Stimulated activated CD8-positive, alpha-beta memory T cell treated with anti-CD3 and anti-CD28 coated beads, Interleukin-7, amount 100 ng/mL, for 48 hours (primary cell): ENCODE results near the gene PIP5K1B.

Experiments
- DNase-seq, 2 donors: peaks; one replicate each; pipeline ENCODE4 v3.0.0-alpha.2; 2020; ENCODE audit warnings: low read depth in 1 of 2; ENCODE audit errors: extremely low read depth in 1 of 2

Gene PIP5K1B

GRCh38 chr9:68896486-68896885 is 191.4 kb downstream of the PIP5K1B start:
- DNase-seq: no peak

GRCh38 chr9:68897577-68898145 is 192.6 kb downstream of the PIP5K1B start:
- no peak for DNase-seq

- DNase-seq: no peak
Measured at GRCh38 chr9:68898781-68899439, 193.9 kb downstream of the PIP5K1B start.

- no peak for DNase-seq
Measured at GRCh38 chr9:68904454-68904853, 199.4 kb downstream of the PIP5K1B start.

GRCh38 chr9:68905129-68905528 is 200.1 kb downstream of the PIP5K1B start:
- no peak for DNase-seq

GRCh38 chr9:68907910-68908309 is 202.9 kb downstream of the PIP5K1B start:
- DNase-seq: no peak

- no peak for DNase-seq
Measured at GRCh38 chr9:68912561-68912960, 207.5 kb downstream of the PIP5K1B start.

GRCh38 chr9:68913054-68913453 is 208.0 kb downstream of the PIP5K1B start:
- no peak for DNase-seq

GRCh38 chr9:68914751-68915150 is 209.7 kb downstream of the PIP5K1B start:
- DNase-seq: no peak

- no peak for DNase-seq
Measured at GRCh38 chr9:68919661-68920060, 214.6 kb downstream of the PIP5K1B start.

GRCh38 chr9:68920921-68921320 is 215.9 kb downstream of the PIP5K1B start:
- DNase-seq: no peak

GRCh38 chr9:68923480-68923879 is 218.4 kb downstream of the PIP5K1B start:
- no peak for DNase-seq

- no peak for DNase-seq
Measured at GRCh38 chr9:68925175-68925574, 220.1 kb downstream of the PIP5K1B start.

GRCh38 chr9:68927165-68927564 is 222.1 kb downstream of the PIP5K1B start:
- DNase-seq: no peak

GRCh38 chr9:68931821-68932220 is 226.8 kb downstream of the PIP5K1B start:
- DNase-seq: no peak

- no peak for DNase-seq
Measured at GRCh38 chr9:68932458-68932857, 227.4 kb downstream of the PIP5K1B start.

GRCh38 chr9:68933434-68934328 is 228.6 kb downstream of the PIP5K1B start:
- no peak for DNase-seq

GRCh38 chr9:68934329-68934644 is 229.2 kb downstream of the PIP5K1B start:
- DNase-seq: no peak

GRCh38 chr9:68940573-68940972 is 235.5 kb downstream of the PIP5K1B start:
- no peak for DNase-seq

GRCh38 chr9:68941780-68942459 is 236.9 kb downstream of the PIP5K1B start:
- DNase-seq: no peak

GRCh38 chr9:68942790-68943189 is 237.8 kb downstream of the PIP5K1B start:
- no peak for DNase-seq
